Fibroblast of skin of left quadriceps (primary cell): ENCODE measurements around the gene TNFRSF25.
"Not testable (repeated sequence)": the region's sequence is repeated elsewhere in the genome, so short reads cannot be mapped to it uniquely, and the experiment has no call there.

ENCODE experiments used
- DNase-seq, 2 experiments: peaks; one replicate each; pipeline ENCODE4 v3.0.0-alpha.2; 2013; ENCODE audit warnings: low read depth in 2 of 2

TNFRSF25 gene

DNA sequence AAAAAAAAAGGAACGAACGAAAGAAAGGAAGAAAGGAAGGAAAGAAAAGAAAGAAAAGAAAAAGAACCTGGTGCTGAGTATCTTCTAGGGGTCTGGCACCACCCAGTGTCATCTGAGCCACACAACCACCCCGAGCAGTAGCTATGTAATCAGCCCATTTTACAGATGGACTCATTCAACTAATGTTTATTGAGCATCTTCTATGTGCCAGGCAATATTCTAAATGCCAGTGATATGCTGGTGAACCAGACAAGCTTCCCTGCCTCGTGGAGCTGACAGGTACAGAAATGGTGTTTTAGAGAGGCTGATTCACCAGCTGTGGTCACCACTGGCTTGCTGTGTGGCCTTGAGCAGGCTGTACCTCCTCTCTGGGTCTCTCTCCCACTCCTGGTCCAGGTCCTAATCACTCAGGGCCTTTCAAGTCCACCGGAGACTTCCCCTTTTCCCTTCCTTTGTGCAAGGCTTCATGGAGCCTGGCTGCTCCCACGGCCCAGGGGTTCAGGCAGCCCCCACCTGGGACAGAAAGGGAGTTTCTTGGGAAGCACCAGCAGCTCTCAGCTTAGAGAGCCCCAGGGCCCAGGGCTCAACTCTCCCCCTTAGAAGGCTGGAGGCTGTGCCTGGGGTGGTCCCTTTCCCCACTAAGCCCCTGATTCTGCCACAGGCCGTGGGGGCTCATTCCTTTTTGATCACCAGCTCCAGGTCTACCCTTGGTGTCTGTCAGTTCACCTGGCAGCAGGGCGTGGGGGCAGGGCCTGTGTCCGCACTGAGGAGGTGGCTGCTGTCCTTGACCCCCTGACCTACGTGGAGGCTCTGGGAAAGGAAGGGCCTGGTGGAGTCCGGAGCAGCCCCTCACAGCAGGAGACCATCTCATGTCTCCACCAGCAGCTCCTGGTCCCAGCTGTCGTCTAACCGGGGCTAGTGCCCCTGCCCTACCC is 34.1 kb downstream of the TNFRSF25 start:
- DNase-seq: not testable (repeated sequence)

DNA sequence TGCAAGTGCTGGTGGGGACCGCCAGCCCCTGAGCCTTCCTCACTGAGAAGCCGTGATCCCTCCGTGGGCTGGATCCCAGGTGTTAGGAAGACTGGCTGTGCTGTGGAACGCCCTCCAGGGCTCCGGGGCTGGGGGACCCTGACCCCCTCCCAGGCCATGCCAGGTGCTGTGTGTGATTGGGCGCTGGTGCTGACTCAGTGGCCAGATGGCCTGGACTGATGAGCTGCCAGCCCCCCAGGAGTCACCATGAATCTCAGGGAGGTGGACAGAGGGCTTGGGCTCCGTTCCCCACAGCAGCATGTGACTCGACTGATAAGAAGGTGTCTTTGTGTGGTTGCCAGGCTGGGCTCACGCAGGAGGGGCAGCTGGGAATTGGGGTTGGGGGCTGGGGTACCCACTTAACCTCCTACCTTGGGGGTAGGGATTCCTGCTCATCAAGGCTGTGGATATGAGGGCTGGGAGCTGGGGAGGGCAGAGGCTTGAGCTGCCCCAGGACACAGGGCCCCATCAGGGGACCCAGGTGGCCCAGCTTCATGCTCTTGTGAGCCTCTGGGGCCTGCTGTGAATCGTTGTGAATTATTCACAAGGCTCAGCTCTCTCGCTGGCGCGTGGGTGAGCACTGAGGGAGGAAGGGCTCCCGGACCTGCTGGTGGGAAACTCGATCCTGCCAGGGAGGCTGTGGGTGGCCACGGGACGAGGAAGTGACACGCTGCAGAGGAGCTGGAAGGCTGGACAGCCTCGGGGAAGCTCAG is 36.1 kb downstream of the TNFRSF25 start:
- not testable (repeated sequence) for DNase-seq

DNA sequence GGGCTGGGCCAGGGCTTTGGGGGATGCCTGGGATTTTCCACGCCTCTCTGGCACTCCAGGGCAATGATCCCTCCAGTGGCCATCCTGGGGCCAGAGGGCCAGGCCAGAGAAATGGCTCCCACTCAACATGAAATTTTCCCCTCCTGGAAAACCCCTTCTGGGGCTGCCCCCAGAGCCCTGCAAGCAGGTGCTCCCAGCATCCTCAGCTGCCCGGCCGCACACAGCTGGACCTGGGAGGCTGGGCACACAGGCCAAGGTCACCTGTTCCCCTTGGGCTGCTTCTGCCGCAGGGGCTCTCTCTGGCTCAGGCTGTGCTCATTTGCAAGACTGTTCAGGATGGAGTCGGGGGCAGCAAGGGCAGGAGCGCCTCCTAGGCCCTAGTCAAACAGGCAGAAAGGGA is 37.5 kb downstream of the TNFRSF25 start:
- not testable (repeated sequence) for DNase-seq

DNA sequence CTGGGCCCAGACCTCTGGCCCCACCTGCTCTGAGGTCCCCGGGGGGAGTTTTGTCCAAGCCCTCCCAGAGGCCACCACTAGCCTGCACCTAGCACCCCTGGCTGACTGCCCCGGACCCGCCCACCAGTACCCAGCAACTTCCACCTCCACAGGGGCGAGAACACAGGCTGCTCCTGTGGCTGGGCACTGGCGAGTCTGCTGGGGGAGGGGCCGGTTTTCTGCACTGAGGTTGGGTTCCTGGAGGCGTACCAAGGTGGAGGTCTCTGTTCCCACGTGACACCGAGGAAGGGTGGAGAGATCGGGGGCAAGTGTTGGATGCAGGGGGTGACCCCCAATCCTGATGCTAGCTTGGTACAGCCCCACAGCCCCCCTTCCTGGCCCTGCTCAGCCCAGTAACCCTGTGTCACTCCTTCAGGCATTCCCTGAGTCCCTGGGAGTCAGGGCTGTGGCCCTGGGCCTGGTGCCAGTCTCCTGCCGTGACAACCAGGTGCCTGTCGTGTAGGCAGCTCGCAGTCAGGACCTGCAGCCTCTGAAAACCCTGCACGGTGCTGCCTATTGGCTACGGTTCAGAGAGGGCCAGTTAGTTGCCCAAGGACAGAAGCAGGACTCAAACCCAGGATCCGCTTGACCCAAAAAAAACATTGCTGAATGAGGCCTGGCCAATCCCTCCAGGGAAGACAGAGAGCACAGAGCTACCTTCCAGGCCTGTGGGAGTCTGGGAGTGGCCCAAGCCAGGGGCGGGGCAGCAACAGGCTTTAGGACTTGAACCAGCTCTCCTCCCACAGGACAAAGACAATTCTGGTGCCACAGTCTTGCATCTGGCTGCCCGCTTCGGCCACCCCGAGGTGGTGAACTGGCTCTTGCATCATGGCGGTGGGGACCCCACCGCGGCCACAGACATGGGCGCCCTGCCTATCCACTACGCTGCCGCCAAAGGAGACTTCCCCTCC is 38.3 kb downstream of the TNFRSF25 start:
- DNase-seq: no peak

DNA sequence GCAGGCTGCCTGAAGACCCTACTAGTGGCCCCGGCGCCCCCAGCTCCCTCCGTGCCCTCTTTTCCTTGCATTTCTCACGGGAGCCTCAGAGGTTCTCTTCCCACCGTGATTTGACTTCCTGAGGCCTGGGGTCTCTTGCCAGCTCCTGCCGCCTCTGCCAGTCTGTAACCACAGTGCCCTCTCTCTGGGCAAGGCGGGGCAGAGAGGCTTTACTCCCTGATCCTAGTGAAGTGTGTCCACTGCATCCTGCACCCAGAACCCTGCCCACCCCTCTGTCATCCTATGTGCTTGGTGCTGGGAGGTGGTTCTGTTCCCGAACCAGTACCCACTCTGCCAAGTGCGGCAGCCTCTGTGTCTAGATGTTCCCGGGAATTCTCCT is 39.0 kb downstream of the TNFRSF25 start:
- no peak for DNase-seq

DNA sequence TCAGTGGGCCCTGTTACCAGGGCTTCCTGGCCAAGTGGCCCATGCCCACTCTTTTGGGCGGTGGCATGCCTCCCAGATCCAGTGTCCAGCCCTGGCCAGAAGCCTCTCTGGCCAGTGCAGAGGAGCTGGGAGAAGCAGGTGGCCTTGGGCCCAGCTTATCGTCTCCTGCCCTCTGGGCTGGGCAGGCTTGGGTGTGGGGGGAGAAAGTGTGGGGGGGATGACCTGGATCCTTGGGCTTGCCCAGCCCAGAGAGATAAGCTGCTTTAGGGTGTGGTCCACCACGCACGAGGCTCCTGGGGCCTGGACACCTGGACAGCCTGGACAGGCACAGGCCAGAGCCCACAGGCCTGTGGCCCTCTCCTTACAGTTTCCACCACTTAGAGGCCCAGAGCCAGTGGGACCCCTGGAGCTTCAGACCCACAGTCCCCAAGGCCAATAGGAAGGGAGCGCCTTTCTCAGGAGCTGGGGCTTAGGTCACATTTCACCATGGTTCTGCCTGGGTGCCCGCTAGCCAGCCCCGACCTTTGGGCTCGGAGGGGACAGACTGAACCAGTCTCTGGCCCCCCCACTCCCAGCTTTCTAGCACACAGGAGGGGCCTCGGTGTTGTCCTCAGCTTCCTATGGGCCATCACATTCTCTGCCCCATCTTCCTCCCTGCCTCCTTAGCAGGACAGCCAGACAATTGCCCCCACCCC is 39.5 kb downstream of the TNFRSF25 start:
- DNase-seq: no peak

DNA sequence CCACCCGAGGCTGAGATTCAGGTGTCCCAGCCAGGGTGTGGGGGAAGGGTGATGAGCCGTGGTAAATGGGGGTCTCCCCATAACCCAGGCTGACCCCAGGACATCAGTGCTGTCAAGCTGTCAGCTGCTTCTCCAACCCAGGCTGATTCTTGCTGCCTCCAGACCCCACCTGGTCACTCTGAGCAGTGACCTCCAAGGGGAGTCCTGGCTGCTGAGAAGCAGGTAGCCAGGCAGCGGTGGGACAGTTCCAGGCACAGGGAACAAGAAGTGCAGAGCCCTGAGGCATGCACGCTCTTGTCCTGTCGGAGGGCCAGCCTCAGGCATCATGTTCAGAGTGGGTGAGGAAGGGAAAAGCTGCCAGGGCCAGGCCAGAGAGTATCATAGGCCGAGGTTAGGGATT is 40.3 kb downstream of the TNFRSF25 start:
- DNase-seq: no peak

DNA sequence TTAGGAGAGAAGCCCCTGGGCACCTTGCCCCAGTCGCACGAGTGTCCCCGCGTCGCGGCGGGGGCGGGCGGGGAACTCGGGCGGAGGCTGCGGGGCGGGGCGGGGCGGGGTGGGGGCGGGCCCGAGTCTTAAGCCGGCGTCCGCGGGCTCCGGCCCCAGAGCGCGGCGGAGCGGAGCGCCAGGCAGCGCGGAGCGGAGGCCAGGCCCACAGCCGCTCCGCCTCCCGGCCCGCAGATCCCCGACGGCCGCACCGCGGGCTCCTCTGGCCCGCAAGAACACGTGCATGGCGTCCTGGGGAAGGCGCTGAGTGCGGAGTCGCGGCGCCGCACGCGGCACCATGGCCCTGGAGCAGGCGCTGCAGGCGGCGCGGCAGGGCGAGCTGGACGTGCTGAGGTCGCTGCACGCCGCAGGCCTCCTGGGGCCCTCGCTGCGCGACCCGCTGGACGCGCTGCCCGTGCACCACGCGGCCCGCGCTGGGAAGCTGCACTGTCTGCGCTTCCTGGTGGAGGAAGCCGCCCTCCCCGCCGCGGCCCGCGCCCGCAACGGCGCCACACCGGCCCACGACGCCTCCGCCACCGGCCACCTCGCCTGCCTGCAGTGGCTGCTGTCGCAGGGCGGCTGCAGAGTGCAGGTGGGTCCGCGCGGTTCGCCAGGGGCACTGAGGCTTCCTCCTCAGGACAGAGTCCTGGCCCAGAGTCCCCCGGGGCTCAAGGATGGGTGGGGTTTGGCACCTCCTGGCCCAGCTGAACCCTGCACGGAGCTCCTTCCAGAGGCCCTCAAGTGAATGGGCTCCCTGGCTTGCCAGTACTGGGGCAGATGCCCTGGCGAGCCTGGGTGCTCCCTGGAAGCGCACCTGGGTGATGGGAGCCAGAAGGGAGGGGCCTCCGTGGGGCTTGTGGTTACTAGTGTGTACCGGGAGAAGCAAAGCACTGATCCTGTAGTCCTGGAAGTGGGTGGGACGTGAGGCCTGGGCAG is 41.1 kb downstream of the TNFRSF25 start, which contains the start of gene ESPN:
ESPN (plus strand) TSS at position 158 of the 975 bp plus-strand sequence; CDS start at position 338, 180 bp downstream.
- DNase-seq: no peak

DNA sequence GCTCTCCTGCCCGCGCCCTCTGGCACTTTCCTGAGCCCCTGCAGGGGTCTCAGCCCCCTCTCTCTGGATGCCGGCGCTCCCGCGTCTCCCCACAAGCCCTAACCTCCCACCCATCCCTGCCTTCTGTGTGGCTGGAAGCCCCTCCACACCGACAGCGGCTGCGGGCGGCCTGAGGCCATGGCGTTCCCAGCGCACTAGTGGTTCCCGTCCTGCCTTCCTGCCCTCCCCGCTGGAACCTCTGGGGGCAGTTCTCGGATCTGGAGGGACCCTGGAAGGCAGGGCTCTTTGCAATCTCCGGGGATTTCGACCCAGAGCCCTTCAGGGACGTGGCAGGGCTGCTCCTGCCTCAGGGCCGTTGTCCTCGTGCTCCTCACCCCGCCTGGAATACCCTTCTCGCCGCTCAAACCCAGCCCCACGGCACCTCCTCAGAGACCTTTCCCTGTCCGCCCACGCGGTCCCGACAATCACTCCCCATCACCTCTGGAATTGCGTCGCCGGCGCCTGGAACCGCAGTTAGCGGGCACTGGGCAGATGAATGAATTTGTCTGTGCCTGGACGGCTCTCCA is 41.9 kb downstream of the TNFRSF25 start:
- DNase-seq: no peak

DNA sequence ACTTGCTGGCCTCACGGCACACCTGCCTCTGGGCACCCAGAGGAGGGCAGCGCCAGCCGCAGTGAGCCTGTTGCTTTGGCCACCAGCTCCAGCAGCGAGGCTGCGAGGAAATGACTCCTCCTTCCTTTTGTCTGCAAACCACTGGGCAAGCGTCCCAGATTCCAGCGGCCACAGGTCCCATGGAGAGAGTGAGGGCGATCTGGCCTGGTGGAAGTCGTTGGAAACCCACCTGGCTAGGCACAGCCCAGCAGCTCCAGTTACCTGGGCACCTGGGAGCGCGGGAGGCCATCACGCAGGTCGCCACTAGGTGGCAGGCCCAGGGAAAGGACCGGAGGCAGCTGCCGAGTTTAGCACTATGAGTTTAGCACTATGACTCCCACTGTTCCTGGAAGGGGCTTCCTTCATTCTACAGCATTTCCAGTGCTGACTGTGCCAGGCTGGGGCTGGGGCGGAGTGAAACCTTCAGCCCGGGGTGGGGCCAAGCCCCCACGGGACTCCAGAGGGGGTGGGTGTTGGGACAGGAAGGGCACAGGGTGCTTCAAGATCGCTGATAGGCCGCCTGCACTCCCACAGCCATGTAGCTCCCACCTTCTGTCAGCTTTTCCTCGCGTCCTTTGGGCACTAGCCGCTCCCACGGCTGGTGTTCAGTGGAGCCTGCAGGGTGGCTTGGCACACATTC is 42.5 kb downstream of the TNFRSF25 start:
- DNase-seq: no peak

DNA sequence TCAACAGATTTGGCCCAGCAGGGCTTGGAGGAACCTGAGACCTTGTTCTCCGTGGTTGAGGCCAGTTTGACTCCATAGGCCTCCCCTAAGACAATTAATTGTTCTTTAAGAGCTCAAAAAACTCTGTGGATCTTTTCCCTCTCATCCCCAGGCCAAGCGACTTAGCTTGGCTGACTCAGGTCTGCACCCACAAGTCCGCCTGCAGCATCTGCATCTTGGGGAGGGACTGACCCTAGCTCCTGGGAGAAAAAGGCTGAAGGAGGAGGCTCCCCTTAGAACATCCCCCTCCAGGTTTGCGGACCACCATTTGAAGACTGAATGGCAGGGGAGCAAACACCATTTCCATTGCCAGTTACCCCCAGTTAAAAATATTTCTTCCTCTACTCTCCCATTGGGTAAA is 44.7 kb downstream of the TNFRSF25 start:
- DNase-seq: no peak

DNA sequence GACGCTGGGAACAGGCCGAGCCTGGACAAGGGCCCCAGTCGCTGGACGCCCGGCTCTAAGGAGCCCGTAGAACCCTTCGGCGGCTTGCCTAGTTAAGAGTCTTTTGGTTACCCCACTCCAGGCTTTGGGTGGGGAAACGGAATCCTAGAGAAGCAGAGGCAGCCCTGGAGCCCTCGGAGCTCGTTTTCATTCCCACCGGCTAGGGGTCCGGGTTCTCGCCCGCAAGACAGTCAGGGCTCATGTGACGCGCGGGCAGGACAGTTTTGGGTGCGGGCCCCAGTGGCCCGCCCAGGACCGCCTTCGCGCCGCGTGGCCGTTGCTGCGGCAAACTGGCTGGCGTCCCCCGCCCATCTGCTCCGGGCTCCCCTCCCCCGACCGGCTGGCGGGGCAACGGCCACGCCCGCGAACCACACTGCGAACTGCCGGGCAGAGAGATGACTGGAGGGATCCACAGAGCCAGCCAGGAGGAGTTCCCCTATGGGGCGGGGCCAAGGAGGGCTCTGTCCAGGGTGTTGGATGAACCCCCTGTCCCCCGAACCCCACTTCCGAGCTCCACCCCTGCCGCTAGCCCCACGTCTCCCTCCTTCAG is 45.4 kb downstream of the TNFRSF25 start:
- DNase-seq: no peak

DNA sequence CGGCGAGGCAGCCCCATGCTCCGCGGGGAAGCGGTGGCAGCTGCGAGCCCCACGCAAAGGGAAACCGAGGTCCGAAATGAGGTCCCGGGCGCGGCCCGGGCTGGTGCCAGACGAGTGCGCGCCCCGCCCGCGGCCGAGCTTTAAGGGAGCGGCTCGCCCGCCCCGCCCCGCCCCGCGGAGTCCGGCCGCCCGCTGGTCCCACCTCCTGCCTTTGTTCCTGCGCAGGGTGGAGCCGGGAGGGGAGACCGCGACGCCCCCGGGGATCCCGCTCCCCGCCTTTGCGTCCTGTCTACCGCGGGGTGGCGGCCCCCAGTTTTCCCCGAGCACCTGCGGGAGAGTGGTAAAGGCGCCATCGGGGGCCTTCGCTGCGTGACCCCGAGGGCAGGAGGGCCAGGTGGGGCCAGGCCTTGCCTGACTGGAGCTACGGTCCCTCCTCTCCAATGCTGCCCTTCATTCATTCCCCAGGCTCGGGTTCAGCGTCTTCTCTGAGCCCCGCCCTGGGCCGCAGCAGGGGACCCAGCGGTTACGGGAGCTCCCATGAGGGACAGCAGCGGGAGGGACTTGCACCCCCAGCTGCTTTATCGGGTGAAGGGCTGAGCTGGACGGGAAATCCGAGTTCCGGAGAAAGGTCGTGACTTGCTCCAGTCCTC is 46.0 kb downstream of the TNFRSF25 start, which contains the start of gene HES2:
HES2 (minus strand) TSS at position 116 of the 650 bp plus-strand sequence; CDS start at position 17, 99 bp downstream.
- no peak for DNase-seq

DNA sequence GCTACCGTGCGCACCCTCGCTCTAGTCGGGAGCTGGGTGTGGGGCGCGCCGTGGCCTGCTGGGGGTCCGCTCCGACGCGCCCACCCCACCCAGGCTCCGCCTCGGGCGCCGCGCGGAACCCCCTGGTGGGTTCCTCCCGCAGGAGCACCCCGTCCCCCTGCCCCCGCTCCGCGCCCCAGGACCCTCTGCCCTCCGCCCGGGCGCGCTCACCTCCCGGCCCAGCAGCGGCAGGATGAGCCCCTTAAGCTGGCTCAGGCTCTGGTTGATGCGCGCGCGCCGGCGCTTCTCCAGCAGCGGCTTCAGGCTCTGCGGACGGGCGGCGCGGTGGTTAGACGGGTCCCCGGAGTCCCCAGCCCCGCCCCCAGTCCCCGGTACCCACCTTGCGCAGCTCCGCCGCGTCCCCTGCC is 46.6 kb downstream of the TNFRSF25 start:
- no peak for DNase-seq

DNA sequence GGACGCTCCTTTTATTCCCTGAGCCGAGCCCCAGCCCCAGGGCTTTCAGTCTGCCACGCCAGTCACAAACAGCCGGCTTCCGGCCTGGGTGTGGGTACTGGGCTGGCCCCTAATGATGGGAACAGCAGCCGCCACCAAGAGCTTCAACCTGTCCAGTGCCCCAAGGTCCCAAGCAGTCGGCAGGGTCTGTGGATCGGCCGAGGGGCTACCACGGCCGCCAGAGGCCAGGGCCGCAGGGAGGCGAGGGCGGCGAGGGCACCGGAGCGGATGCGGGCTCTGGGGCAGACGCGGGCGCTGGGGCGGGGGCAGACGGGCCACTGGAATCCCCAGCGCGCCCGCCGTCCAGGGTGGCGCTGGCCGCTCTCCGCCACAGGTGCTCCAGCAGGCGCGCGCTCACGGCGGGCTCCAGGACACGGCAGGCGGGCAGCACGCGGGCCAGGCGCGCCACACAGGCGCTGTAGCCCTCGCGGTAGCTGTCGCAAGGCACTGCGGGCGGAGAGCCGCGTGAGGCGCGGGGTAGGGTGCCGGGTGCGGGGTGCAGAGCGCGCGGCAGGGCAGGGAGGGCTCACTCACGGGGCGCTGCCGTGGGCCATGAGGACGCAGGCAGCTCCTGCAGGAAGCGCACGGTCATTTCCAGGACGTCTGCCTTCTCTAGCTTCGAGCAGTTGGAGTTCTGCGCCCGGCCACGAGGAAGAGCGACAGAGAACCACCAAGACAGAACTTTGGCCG is 47.1 kb downstream of the TNFRSF25 start:
- DNase-seq: no peak

DNA sequence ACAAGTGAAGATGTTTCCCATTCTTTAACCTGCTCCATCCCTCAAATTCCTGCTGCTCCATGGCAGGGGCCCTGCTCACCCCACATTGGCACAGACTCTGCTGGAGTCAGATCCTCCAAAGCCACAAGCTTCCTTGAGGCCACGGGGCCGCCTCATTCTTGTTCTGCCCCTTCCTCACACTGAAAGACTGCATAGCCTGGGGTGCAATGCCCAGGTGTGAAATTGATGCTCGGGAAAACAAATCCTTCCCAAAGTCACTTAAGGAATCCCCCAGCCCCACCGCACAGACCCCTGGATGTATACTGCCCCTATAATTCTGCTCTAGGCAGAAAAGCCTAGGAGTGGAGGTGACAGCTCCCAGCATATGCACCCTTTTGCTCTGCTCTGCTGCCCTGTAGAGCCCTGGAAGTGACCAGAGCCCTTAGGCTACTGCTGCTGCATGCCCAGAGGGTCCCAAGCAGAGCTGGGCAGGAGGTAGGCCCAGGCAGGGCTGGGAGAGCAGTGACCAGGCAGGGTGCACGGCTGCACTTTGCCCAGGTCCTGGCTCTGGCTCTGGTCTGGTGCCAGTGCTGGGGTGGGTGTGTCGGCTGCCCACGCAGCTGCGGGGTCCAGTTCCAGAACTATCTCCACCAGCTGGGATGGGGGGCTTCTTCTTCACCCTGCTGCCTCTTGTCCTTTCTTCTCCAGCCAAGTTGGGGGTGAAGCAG is 47.9 kb downstream of the TNFRSF25 start:
- DNase-seq: no peak

DNA sequence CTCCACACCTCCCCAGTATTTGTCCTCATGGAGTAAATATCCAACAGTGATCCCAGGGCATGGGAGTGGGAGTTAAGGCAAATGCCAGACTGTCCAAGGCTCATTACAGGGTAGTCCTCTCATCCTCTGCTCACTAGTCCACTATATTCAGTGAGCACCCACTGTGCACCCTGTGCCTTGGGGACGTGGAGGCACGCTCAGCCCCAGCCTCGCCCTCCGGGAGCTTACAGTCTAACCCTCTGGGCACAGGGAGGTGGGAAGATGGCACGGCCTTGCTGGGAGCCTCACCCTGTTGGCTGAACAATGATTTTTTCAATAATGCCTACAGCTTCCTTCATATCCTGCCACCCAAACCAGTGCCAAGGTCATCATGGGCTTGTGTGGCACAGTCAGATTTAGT is 49.1 kb downstream of the TNFRSF25 start:
- DNase-seq: no peak
